Middle frontal gyrus (tissue), 1 donor: Measurements from ENCODE around the gene SEPSECS.

Experiments used
- DNase-seq: peaks from one replicate; pipeline ENCODE4 v3.0.0-alpha.2; 2015; ENCODE audit warnings: low spot score; ENCODE audit errors: extremely low spot score

Gene SEPSECS

DNA sequence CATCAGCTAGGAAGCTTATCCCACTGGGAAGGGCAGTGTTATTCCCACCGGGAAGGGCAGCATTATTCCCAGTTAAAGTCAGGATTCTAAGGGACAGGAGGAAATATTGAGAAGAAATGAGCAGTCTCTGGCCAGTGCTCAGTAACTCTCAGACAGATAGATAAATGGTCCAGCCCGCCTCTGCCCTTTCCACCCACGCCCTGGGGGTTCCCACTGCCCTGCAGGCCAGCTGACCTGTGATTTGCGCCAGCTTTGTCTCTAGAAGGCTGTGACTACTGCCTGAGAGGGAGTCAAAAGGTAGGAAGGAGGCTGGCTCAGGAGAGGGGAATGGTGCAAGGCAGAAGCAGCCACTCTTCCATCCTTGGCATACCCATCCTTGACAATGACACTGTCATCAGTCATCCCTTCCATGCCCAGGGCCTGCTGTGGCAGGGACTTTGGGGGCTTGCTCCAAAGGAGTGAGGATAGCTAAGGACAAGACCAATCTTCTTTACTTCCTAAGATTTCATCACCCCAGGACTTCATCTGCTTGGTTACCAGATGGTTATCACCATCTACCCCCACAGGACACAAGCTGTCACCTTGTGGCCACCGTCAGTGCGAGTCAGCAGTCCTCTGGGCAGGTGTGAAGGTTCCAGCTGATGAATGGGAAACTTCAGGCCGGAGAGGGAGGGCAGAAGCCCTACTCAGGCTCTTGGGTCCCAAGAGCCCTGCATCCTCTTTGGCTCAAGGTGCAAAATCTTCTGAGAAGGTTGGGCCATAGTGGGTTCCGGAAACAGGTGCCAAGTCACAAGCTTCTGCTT lies 49.5 kb downstream of the SEPSECS start:
- DNase-seq = no peak

DNA sequence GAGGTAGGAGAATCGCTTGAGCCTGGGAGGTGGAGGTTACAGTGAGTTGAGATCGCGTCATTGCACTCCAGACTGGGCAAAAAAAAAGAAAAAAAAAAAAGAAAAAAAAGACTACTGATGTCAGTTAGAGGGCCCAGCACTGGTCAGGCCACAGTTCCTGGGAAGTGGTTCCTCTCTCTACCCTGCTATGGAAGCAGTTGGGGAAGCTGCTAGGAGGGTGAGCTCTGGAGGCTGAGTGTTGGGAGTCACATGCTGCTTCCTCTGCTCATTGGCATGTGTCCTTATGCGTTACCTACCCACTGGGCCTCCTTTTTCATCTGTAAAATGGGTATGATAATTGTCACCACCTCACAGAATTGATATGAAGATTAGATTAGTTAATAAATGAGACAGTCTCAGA lies 50.7 kb downstream of the SEPSECS start:
- DNase-seq = no peak

- DNase-seq = no peak
Observed at GRCh38 chr4:25108556-25108955, 51.7 kb downstream of the SEPSECS start.

- no peak for DNase-seq
Observed at GRCh38 chr4:25107827-25108516, 52.3 kb downstream of the SEPSECS start.

DNA sequence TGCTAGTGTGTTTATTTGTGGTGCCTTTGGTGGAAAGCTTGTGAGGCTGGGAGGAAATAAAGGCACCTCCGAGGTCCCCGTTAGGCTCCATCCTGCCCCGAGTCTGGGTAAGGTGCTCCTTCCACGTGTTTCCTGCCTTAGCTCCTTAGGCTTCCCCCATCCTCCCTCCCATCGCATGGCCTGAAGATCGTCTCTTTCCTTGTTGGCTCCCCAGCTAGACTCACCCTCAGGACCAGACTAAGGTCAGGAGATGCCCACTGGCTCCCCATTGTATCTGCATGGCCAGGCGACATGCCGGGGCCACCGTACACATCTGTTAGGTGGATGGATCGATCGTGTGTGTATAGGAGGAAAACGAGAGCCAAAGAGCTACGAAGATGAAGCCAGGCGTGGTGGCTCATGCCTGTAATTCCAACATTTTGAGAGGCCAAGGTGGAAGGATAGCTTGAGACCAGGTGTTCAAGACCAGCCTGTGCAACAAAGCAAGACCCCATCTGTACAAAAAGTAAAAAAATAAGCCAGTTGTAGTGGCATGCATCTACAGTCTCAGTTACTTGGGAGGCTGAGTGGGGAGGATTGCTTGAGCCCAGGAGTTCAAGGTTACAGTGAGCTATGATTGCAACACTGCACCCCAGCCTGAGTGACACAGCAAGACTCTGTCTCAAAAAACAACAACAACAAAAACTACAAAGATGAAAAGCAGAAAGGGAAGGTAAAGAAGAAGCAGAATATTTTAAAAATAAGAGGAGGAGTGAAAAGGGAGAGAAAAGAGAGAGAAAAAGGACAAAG lies 53.7 kb downstream of the SEPSECS start:
- DNase-seq = no peak

GRCh38 chr4:25104591-25104990 lies 55.7 kb downstream of the SEPSECS start:
- no peak for DNase-seq

DNA sequence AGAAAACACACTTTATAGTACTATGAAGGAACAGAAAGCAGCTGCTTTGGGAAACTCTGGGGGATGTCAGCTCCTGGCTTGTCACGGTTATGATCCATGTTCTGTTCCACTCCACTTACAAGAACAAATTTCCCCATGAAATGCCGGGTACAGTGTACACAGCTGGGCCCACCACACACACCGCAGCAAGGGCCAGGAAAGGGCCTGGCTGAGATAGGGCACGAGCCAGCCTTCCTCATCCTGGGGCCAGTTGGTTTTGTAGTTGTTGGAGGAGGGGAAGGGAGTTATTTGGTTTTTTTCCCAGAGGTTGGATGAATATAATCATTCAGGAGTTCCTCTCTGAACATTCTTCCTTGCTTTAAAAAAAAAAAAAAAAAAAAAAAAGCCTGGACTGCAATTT lies 56.8 kb downstream of the SEPSECS start:
- no peak for DNase-seq

DNA sequence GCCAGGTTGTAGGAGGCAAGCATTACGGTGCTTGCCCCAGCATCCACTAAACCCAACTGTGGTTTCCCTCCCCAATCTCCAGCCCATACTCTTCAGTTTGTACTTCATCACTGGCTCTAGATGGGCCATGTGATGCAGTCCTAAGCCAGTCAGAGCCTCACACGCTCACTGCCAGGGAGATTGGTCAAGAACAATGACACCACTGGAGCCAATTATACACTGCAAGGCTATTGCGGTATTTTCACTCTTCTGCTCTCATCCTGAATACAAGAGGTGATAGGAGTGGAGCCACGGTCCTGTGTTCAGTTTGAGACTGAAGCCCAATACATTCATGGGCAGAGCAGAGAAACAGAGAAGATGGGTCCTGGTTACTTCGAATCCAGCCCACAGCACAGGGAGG lies 58.4 kb downstream of the SEPSECS start:
- DNase-seq = no peak

- no peak for DNase-seq
Observed at GRCh38 chr4:25100710-25101109, 59.5 kb downstream of the SEPSECS start.

GRCh38 chr4:25100021-25100555 lies 60.2 kb downstream of the SEPSECS start:
- DNase-seq = no peak

GRCh38 chr4:25098964-25099891 lies 61.0 kb downstream of the SEPSECS start:
- DNase-seq = no peak

GRCh38 chr4:25096981-25097443 lies 63.2 kb downstream of the SEPSECS start:
- DNase-seq = no peak

DNA sequence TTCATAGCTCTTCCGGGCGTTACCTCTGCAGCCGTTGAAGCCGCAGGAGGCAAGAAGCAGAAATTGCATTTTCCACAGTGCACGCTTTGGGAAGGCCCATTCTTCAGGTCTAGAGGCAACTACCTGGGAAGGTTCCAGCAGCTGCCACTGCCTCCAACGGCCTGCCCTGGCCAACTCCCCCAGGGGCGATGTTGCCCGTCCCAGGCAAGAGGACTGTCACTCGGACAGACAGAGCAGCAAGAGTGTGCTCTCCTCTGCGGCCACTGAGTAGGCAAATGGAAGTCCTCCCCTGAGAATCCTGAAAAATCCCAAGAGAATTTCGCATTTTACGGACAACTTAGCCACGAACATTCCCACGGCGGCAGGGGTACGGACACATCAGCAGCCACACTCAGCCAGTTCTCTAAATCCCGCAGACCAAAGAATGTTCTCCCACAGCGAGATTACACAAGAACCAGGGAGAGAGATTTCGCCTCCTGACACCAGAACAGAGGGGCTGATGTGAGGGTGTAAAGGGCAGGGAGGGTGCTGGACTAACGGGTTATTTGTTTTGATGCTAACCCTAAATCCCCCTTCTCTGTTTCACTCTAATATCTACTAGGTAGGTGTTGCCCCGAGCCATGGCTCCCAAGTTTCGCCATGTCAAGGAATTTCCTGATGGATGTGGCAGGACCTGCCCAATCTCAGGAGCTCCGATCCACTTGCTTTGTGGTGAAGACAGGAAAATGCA lies 63.8 kb downstream of the SEPSECS start:
- DNase-seq = no peak

GRCh38 chr4:25095837-25096236 lies 64.4 kb downstream of the SEPSECS start:
- no peak for DNase-seq

- no peak for DNase-seq
Observed at GRCh38 chr4:25092139-25092538, 68.1 kb downstream of the SEPSECS start.

DNA sequence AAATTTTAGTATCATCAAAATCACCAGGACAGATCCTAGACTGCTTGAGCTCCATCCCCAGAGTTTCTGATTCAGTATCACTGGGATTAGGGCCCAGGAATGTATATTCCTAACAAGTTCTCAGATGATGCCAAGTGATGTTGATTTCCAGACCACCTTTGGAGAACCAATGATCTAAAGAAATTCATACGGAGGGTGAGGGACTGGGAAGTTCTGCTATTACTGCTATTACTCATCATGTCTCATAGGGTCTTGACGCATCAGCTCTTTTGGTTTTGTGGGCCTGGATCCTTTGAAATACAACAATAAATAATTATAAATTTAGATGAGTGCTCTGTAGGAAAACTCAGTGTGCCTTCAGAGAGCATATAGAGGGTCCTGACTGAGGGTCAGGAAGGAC lies 69.7 kb downstream of the SEPSECS start:
- DNase-seq = no peak

DNA sequence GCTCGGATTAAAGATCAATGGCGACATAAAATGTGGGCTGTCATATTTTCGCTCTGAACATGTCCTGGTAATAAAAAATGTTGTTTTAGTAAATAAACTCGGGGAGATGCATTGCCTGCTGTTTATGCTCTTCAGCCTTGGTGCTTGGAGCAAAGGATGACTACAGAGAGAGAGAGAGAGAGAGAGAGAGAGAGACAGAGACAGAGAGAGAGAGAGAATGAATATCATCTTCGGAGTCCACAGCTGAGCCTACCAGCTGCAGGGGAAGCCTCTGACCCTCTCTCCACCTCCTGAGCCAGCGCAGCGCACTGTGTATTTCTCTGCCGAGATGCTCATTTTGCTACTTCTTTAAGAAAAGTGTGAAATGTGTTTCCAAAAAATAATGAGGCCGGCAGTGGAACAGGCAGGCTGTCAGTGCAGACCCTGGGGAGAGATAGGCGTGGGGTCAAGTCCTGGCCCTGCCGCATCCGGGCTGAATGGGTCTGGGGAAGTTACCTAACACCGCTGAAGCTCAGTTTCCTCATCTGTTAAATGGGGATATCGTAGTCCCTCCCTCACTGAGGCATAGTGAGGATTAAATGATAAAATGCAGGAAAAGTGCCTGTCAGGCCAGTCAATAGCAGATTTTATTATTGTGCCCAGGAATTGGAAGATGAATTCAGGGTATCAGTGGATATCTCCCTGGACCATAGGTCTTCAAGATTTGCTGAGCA lies 71.0 kb downstream of the SEPSECS start:
- DNase-seq = no peak

GRCh38 chr4:25088093-25088952 lies 71.9 kb downstream of the SEPSECS start:
- DNase-seq = no peak
